Activated B cell treated with CpG ODN at 0.5 μM for 24 hours (primary cell): ENCODE measurements around the gene DENND2C. TPM values are rescaled to one million over a fixed set of nuclear protein-coding genes. Genes with fewer than 3 reads are reported as not detected.

ENCODE experiments used
- ATAC-seq: fragments of 200-7000 bp; cut with Tn5 transposase; one replicate; pipeline ENCODE4 v1.10.0; 2021; ENCODE audit warnings: low read depth, mild to moderate bottlenecking, moderate library complexity
- CTCF ChIA-PET: fragments of 350-600 bp; sonication (Branson Sonifier 250); formaldehyde crosslinking; loops from one replicate; lab custom pipeline; 2021; ENCODE audit warnings: antibody characterized with exemption; lab: Charles Lee
- POLR2A ChIA-PET: fragments of 350-600 bp; sonication (Branson Sonifier 250); formaldehyde crosslinking; loops from one replicate; lab custom pipeline; 2021; ENCODE audit warnings: antibody characterized with exemption; lab: Charles Lee
- DNase-seq: peaks from one replicate; pipeline ENCODE4 v3.0.0; 2022
- H3K27ac Mint-ChIP-seq: one replicate; pipeline ENCODE4 v1.8.0; 2020; ENCODE audit warnings: mixed read lengths
- H3K27me3 Mint-ChIP-seq: one replicate; pipeline ENCODE4 v1.8.0; 2021; ENCODE audit warnings: mixed read lengths
- H3K36me3 Mint-ChIP-seq: one replicate; pipeline ENCODE4 v1.8.0; 2021; ENCODE audit warnings: low read depth, mixed read lengths
- H3K4me1 Mint-ChIP-seq: one replicate; pipeline ENCODE4 v1.8.0; 2021; ENCODE audit warnings: mixed read lengths
- H3K4me3 Mint-ChIP-seq: one replicate; pipeline ENCODE4 v1.8.0; 2020; ENCODE audit warnings: mild to moderate bottlenecking, mixed read lengths
- H3K9me3 Mint-ChIP-seq: one replicate; pipeline ENCODE4 v1.8.0; 2020; ENCODE audit warnings: mixed read lengths
- CTCF ChIP-seq: fragments of 200-600 bp; IDR thresholded peaks from one replicate; pipeline ENCODE4 v1.8.0; 2022; ENCODE audit warnings: antibody characterized with exemption, mild to moderate bottlenecking
- intact Hi-C: fragments of 100-400 bp; cut with micrococcal nuclease; formaldehyde crosslinking; loops from one replicate; pipeline ENCODE4 v1.15.1; 2024
- total RNA-seq: library from RNA; stranded (reverse); gene quantifications from 2 replicates; pipeline ENCODE4 v1.2.3, GENCODE V29; 2022

The DENND2C gene
- total RNA-seq = 0.20 and 0.32 TPM in 2 replicates

GRCh38 chr1:114669562-114670082, at the start of gene DENND2C:
Gene DENND2C (minus strand): TSS chr1:114670049. CDS start chr1:114625984, 44,065 bp downstream.
- ATAC-seq (peak; percentile 61), DNase-seq (no peak)
- ChIA-PET CTCF (interaction anchor here (1.2 kb wide), 1 partner anchor 47 kb away, joined by 4 read pairs; the partner anchor contains the start of gene NRAS), POLR2A (interaction anchor here (0.6 to 1.2 kb wide), 2 partner anchors 88 to 912 kb away, joined by 3 to 5 read pairs; partner anchors contain the start of gene CSDE1)
- intact Hi-C loops = loop anchor here (1.0 kb wide), 8 partner anchors 47 to 910 kb away; partner anchors contain the start of genes BCAS2, CSDE1, NRAS and PHTF1
- Mint-ChIP-seq H3K27me3 (peaks cover 24% of the 10 kb centered on the region), H3K36me3 (peaks cover 2% of the 10 kb centered on the region), H3K4me3 (peak within 1 kb of the TSS; percentile 94), H3K4me1 (peaks cover 10% of the 10 kb centered on the region), H3K27ac (peak within 1 kb of the TSS; percentile 67), H3K9me3 (no peaks in the 10 kb centered on the region)
- TF ChIP-seq CTCF = no peak

GRCh38 chr1:114719424-114719787, 49.6 kb upstream of the DENND2C start:
- no peak for ATAC-seq
- no peaks in the 10 kb centered on the region for H3K27me3 Mint-ChIP-seq
- no peak for DNase-seq
- no peaks in the 10 kb centered on the region for H3K9me3 Mint-ChIP-seq
- peaks cover 21% of the 10 kb centered on the region for H3K4me1 Mint-ChIP-seq
- no peak overlapping the region for H3K27ac Mint-ChIP-seq
- POLR2A ChIA-PET = interaction anchor here (0.6 kb wide), 1 partner anchor 19 kb away, joined by 5 read pairs; no protein-coding TSS in a partner anchor
- H3K4me3 Mint-ChIP-seq = no peak overlapping the region
- CTCF ChIA-PET = no interaction called here
- intact Hi-C loops = loop anchor here (5.0 kb wide), 1 partner anchor 907 kb away; the partner anchor contains the start of gene RSBN1
- no peak for TF ChIP-seq CTCF
- H3K36me3 Mint-ChIP-seq = peaks cover 83% of the 10 kb centered on the region

GRCh38 chr1:114718661-114719423, 49.0 kb upstream of the DENND2C start:
- peaks cover 26% of the 10 kb centered on the region for H3K4me1 Mint-ChIP-seq
- TF ChIP-seq CTCF = no peak
- no peak for DNase-seq
- H3K9me3 Mint-ChIP-seq = no peaks in the 10 kb centered on the region
- ChIA-PET CTCF (no interaction called here), POLR2A (interaction anchor here (0.6 kb wide), 1 partner anchor 20 kb away, joined by 5 read pairs; no protein-coding TSS in a partner anchor)
- no peak overlapping the region for H3K27ac Mint-ChIP-seq
- no peak overlapping the region for H3K4me3 Mint-ChIP-seq
- intact Hi-C loops = loop anchor here (5.0 kb wide), 1 partner anchor 907 kb away; the partner anchor contains the start of gene RSBN1
- no peaks in the 10 kb centered on the region for H3K27me3 Mint-ChIP-seq
- peaks cover 84% of the 10 kb centered on the region for H3K36me3 Mint-ChIP-seq
- no peak for ATAC-seq

- intact Hi-C loops = loop anchor here (1.0 to 5.0 kb wide), 9 partner anchors 41 to 957 kb away; partner anchors contain the start of genes BCAS2, CSDE1, DENND2C and HIPK1
- Mint-ChIP-seq H3K4me3 (peak within 1 kb of the TSS; percentile 99), H3K9me3 (no peaks in the 10 kb centered on the region), H3K4me1 (peaks cover 28% of the 10 kb centered on the region), H3K27ac (peak within 1 kb of the TSS; percentile 98), H3K27me3 (no peaks in the 10 kb centered on the region), H3K36me3 (peaks cover 83% of the 10 kb centered on the region)
- DNase-seq (peak; percentile 97), ATAC-seq (peak; percentile 94)
- POLR2A ChIA-PET = interaction anchor here (1.0 to 2.7 kb wide), 12 partner anchors 10 to 957 kb away, joined by 3 to 30 read pairs (median 4); partner anchors contain the start of genes BCAS2, CSDE1, PHTF1 and RSBN1
- no peak for TF ChIP-seq CTCF
- CTCF ChIA-PET = interaction anchor here (0.9 to 1.6 kb wide), 3 partner anchors 47 to 370 kb away, joined by 3 to 4 read pairs (median 4); partner anchors contain the start of genes BCAS2 and DENND2C
Measured at GRCh38 chr1:114716304-114717170, 46.7 kb upstream of the DENND2C start, which contains the start of gene NRAS. Gene NRAS (minus strand): TSS chr1:114716771. CDS start chr1:114716160, 611 bp downstream.
